Activated gamma-delta T cell (primary cell): ENCODE data around the gene FLOT2.
"Not testable (repeated sequence)": the region's sequence is repeated elsewhere in the genome, so short reads cannot be mapped to it uniquely, and the experiment has no call there.

Experiments used
- DNase-seq: peaks from one replicate; lab custom pipeline; 2025; lab: John Stamatoyannopoulos, UW

The FLOT2 gene

DNA sequence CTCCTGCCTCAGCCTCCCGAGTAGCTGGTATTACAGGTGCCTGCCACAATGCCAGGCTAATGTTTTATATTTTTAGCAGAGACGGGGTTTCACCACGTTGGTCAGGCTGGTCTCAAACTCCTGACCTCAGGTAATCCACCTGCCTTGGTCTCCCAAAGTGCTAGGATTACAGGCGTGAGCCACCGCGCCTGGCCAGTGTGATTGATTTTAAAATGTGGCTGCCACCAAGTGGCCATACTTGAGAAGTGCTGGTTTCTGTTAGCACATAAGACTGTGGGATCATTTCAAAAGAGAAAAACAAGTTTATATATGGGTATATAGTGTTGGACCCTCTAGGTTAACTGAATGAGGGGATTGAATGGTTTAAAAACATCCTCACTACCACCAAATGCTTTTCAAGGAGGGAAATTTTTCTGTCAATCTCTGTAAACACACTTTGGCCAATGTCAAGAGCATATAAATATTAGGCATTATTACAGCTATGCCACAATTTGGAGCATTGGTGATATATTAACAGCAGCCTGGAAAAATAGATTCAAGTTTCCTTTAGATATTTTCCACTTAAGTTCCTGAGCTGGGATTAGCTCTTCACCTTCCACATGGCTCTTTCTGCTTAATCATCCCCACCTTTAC, 18.9 kb upstream of the FLOT2 start:
- no peak for DNase-seq

GRCh38 chr17:28912938-28913333, 15.4 kb upstream of the FLOT2 start:
- no peak for DNase-seq

DNA sequence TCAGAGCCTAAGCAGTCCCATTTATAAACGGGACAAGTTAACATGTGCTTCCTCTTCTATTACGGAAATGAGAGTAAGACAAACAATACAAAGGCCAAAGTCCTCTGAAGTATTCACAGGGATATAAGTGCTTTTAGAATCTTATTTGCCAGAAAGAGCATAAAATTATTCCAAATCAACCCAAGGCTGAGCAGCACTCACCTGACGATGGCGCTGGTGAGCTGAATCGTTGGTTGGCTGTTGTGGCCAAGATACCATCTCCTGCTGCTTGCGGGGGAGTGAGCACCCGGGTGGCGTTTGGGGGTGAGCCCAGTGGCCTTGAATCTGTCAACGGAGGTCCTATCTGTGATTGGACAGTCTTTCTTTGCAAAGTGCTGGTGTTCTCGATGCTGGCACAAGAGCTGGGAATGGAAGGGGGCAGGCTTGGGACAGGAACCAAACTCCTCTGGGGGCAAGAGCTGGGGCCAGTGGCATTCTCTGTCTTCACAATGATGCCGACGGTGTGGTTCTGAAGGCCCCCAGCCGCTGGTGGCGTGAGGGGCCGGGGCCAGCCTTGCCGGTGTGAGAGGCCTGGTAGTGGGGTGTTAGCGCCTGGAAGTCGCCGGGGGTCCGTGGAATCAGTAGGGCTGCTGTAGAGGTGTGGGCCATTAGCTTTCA, 14.9 kb upstream of the FLOT2 start:
- no peak for DNase-seq

- no peak for DNase-seq
Measured at GRCh38 chr17:28911411-28912045, 14.0 kb upstream of the FLOT2 start.

GRCh38 chr17:28910534-28910933, 13.0 kb upstream of the FLOT2 start:
- DNase-seq: no peak

DNA sequence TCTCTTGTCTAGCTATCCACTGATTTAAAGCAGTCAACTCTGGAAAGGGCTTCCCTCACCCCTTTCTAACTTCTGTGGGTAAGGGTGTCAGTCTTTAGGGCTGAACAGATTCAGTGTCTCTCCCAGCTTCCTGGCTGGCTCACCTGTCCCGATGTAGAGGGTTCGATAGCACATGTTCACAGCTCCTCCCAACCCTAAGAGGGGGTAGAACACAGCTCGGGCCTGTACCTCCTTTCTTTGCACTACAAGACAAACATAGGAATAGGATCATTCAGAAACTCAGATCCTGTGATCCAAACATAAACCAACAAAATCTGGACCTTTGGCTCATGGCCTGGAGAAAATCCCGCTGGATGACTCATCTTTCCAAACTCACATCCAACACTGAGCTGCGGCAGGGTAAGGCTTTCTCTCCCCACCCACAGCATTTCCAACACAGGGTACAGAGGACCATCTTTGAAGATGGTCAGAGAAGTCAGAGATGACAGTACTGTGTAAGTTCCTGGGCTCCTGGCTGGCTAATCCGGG, 11.2 kb upstream of the FLOT2 start:
- no peak for DNase-seq

DNA sequence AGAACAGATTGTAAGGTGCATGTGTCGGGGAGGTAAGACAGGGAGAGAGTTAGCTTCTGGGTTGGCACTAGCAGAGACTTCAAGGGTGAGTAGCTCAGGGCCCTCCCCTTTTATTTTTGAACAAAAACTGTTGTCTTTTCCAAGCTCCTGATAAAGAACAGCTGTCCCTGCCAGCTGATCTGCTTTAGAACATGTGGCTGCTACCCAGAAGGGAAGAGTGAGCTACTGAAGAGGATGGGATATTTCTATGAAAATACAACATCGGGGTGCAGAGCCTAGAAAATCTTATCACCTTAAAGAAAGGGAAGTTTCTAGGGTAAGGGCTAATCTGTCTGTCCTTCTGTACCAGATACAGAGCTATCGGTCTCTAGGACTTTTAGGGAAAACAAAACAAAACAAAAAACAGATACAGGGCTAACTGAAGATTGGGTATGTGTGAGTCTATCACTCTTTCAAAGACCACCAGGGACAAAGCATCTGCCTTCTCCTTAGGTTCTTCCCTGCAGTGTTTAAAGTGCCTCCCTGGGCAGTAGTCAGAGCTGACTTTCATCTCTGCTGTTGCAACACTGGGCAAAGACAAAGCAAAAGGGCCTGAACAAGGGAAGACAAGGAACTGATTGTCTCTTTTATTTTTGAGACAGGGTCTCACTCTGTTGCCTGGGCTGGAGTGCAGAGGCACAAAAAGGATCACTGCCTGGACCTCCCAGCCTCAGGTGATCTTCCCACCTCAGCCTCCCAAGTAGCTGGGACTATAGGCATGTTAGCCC, 10.4 kb upstream of the FLOT2 start:
- DNase-seq: no peak

- DNase-seq: no peak
Measured at GRCh38 chr17:28906706-28907438, 9.3 kb upstream of the FLOT2 start.

DNA sequence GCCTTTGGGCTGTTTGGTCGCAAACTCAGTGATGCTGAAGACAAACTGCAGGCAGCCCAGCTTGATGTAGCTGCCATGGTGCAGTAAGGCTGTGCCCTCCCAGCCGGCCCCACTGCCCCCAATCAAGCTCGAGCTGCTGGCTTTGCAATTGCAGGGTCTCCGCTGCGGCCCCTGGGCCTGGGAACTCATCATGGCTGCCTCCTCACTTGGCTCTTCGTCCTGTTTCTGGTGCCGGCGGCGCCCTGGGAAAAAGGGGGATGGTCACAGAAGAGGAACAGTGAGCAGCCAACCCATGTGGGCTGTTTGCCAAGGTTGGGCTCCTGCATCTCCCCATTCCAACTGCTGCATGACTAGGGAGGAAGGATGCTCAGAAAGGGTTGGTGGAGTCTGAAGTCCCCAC, 8.7 kb upstream of the FLOT2 start:
- no peak for DNase-seq

DNA sequence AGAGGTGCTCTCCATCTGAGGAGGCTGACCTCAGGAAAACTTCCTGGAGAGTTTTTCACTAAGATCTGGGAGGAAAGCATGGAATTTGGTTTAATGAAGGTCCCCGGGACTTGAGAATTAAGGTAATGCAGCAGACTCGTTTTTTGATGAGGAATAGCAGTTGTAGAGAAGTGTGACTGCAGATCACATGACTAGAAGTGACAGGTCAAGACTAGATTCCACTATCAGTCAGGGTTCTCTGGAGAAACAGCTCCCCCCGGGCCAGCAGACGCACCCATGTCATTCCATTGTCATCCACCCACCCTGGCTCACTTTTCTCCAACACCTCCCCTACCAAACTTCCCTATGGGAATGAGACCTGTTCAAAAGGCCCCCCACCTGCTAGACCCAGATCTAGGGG, 7.3 kb upstream of the FLOT2 start:
- no peak for DNase-seq

GRCh38 chr17:28903546-28903841, 6.0 kb upstream of the FLOT2 start:
- DNase-seq: not testable (repeated sequence)

- DNase-seq: peak; percentile 94
Measured at GRCh38 chr17:28902819-28903545, 5.4 kb upstream of the FLOT2 start, which contains the start of gene DHRS13. Gene DHRS13 (minus strand): TSS chr17:28903079. CDS start chr17:28902944, 135 bp downstream.

- DNase-seq: no peak
Measured at GRCh38 chr17:28901866-28902818, 4.6 kb upstream of the FLOT2 start.

DNA sequence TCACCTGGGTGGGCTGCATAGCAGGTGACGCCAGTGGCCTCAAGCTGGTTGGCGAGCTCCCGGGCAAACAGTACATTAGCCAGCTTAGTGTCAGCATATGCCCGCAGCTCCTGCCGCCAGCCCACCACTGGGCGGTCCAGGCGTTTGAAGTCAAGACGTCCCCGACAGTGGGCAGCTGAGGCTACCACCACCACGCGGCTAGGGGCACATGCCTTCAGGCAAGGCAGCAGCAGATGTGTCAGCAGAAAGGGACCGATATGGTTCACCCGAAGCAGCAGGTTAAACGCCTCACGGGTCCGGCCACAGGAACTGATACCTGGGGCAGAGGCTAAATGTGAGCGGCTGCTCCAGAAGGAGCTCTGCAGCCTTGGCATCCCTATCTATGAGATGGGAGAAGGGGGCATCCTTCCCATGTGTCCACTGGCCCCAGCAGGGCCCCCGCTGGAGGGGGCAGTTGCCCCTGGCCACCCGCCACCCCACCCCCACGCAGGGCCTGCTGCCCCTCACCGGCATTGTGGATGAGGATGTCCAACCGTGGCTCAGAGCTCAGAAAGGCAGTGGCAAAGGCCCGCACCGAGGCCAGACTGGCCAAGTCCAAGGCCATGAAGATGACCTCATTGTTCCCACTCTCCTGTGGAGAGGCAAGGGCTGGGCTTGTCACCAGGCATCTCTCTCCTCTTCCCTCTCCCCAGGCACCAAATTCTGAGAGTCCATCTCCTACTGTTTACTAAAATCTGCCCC, 3.6 kb upstream of the FLOT2 start:
- no peak for DNase-seq

- no peak for DNase-seq
Measured at GRCh38 chr17:28899212-28899815, 1.8 kb upstream of the FLOT2 start.

DNA sequence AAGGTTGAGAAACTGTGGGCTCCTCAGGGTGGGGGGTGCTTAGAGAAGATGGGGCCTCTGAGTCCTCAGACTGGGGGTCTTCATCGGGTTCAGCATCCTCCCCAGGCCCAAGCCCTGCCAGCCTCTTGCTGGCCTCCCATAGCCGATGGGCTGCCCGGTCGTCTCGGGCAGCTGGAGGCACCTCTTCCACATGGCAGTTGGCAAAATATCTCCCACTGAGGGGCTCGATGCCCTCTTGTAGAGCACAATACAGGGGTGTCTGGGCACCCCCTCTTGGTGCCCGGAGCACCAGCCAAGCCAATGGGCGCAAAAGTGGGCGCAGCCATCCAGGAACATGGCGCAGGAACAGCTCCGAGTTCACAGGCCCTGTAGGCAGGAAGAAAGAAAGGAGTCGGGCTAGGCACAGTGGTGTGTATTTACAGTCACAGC, 1.0 kb upstream of the FLOT2 start:
- DNase-seq: no peak

DNA sequence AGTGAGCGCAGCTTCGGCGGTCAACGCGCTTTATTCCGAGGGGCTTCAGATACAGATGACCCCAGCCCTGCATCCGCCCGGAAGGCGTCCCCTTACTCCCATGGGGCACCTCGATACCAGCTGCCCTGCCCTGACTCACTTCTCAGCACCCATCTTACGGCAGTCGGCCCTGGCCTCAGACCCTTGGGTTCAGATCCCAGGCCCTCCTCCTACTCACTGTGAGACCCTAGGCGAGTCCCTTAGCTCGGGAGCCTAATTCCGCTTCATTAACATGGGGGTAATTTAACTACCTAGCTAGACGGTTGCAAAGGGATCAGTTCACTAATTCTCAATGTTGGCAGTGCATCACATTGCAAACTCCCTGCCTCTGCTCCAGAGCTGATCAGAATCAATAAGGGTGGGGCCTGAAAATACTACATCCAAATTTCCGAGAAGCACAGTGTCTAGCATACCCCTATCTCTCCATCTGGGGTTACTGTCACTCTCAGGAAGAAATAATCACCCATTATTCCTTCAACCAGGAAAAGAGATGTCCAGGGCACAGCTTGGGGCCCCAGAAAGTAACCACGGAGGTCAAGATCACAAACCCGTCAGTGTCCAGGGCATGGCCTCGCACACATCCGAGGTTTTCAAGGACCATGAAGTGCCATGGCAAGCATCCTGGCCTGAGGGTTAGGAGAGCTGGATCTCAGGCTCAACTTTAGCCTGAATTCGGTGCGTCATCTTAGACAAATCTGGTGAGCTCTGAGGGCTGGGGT, 415 bp upstream of the FLOT2 start:
- no peak for DNase-seq

DNA sequence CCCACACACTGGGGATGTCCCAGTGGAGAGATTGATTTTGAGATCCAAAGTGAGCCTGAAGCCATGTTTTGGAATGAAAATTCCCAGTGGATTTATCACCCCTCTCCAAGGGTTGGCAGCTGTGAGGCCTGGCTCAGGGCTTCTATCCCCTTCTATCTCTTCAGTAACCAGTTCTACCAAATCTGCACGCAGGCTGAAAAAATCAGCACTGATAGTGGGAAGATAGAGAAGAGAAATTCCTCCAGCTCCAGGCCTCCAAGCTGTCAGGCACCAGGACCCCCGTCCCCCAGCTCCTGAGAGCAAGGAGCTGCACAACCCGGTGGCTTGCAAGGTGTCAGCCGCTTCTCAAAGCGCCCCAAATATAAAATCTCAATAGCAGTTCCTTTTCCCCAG, 1.0 kb downstream of the FLOT2 start:
- DNase-seq: no peak
